NT2/D1 (cell line): ENCODE data around the gene TMEM92.

Experiments
- DNase-seq: peaks from one replicate; pipeline ENCODE4 v3.0.0-alpha.2; 2011; ENCODE audit warnings: low read depth, low spot score
- H3K27me3 ChIP-seq: 2 replicates; pipeline ENCODE4 v1.6.0; 2011; ENCODE audit warnings: mild to moderate bottlenecking; ENCODE audit not compliant: insufficient read length, insufficient read depth
- H3K36me3 ChIP-seq: 2 replicates; pipeline ENCODE4 v1.6.1; 2011; ENCODE audit warnings: mild to moderate bottlenecking, low read length, mixed read lengths; ENCODE audit not compliant: insufficient read depth, insufficient read length
- H3K4me1 ChIP-seq: 2 replicates; pipeline ENCODE4 v1.5.1; 2011; ENCODE audit not compliant: insufficient read depth, insufficient read length
- H3K4me3 ChIP-seq: 2 replicates; pipeline ENCODE4 v1.5.1; 2011; ENCODE audit warnings: low read depth; ENCODE audit not compliant: insufficient read length
- H3K9ac ChIP-seq: 2 replicates; pipeline ENCODE4 v1.6.0; 2011; ENCODE audit warnings: low read depth; ENCODE audit not compliant: insufficient read length
- H3K9me3 ChIP-seq: 2 replicates; pipeline ENCODE4 v1.5.1; 2011; ENCODE audit warnings: mild to moderate bottlenecking, low read length; ENCODE audit not compliant: insufficient read depth
- SUZ12 ChIP-seq: IDR thresholded peaks from 2 replicates; pipeline ENCODE4 v1.6.1; 2011; ENCODE audit not compliant: insufficient read length, insufficient read depth; ENCODE audit errors: extremely low read depth
- YY1 ChIP-seq: IDR thresholded peaks from 2 replicates; pipeline ENCODE4 v1.6.1; 2011; ENCODE audit not compliant: insufficient read length, insufficient read depth
- ZNF274 ChIP-seq: IDR thresholded peaks from 2 replicates; pipeline ENCODE4 v1.6.1; 2011; ENCODE audit warnings: mild to moderate bottlenecking, low read depth, low read length

Gene TMEM92

DNA sequence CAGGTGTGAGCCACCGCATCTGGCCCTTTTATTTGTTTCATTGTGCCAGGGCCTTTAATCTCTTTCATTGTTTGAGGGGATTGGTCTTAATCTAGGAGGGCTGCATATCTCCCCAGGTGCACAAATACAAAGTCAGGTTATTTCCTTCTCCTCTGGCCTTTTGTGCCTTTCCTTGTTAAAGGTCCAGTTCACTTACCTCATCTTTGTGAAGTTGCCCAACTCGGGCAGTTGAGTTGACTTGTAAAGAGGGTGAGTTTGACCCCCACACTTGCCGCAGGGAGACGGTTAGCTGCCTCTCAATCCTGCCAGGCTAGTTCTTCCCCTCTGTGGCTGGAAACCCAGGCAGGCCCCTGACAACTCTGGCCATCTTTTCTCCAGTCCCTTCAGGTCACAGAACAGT is 33.4 kb downstream of the TMEM92 start:
- no peak overlapping the region for H3K9ac ChIP-seq
- no peaks in the 10 kb centered on the region for H3K9me3 ChIP-seq
- peaks cover 6% of the 10 kb centered on the region for H3K27me3 ChIP-seq
- DNase-seq = no peak
- H3K4me1 ChIP-seq = peaks cover 7% of the 10 kb centered on the region
- TF ChIP-seq YY1 = no peak
- TF ChIP-seq SUZ12 = no peak
- no peak for TF ChIP-seq ZNF274
- H3K36me3 ChIP-seq = no peaks in the 10 kb centered on the region
- H3K4me3 ChIP-seq = no peak overlapping the region

DNA sequence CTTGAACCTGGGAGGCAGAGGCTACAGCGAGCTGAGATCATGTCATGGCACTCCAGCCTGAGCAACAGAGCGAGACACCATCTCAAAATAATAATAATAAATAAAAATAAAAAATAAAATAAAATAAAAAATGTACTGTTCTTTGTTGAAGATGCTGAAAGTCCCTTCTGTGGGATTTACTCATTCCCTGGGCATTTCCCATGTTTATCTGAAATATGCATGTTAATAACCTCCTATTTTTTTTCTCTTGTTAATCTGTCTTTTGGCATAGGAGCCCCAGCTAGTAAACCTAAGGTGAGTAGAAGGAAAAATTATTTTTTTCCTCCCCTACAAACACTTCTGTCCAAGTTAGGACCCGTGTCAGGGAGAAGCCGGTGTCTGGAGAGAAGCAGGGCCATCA is 34.4 kb downstream of the TMEM92 start:
- H3K9me3 ChIP-seq = no peaks in the 10 kb centered on the region
- no peak overlapping the region for H3K4me3 ChIP-seq
- peaks cover 9% of the 10 kb centered on the region for H3K27me3 ChIP-seq
- no peak for DNase-seq
- TF ChIP-seq SUZ12 (no peak), ZNF274 (no peak), YY1 (no peak)
- peaks cover under 1% of the 10 kb centered on the region for H3K4me1 ChIP-seq
- H3K36me3 ChIP-seq = no peaks in the 10 kb centered on the region
- H3K9ac ChIP-seq = no peak overlapping the region

DNA sequence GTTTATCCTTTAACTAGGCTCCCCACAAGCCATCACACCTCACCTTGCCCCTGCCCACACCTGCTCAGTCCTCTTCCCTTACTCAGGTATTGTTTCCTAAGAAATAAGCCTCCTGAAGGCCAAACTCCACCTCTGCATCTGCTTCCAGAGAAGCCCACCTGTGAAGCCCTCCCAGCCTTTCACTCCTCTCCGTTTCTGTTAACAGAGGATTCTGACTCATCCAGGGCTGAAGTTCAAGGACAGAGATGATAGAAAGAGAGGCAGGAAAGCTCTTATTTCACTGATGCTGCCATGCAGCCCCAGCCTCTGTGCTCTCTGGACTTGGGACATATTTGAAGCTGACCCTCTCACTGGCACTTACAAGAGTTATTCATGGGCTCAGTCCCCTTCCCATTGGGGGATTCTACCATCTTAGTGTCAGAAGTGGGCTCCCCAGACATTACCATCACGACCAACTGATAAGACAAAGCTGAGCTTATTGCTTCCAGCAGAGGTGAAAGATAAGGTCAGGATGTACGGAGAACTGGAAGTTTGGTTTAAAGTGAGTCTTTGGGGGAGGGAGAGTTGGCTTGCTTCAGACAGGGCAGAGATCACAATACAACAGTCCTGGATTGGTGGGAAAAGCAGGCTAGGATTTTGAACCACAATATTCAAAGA is 36.3 kb downstream of the TMEM92 start:
- H3K36me3 ChIP-seq = no peaks in the 10 kb centered on the region
- DNase-seq = no peak

DNA sequence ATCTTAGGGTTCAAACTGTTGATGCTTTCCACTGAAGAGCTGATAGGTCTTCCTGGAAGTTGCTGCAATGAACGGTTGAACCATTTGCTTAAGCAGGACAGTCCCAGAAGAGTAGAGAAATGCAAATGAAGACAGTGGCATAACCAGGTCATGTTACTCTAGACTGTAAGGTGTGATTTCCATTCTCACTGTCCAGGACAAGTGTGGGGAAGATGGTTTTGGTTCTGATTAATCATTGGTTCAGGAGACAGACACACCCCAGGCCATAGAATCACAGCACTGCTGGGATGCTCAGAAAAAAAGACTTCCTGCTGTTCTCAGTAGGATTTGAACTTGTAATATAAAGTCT is 36.8 kb downstream of the TMEM92 start:
- Histone ChIP-seq H3K9me3 (no peaks in the 10 kb centered on the region; the same call in 1 of the 2 replicates), H3K4me1 (no peaks in the 10 kb centered on the region), H3K9ac (no peak overlapping the region), H3K27me3 (peaks cover 3% of the 10 kb centered on the region), H3K36me3 (no peaks in the 10 kb centered on the region), H3K4me3 (no peak overlapping the region)
- DNase-seq = no peak
- no peak for TF ChIP-seq YY1

More for the DNA sequence above, 36.3 kb downstream of the TMEM92 start:
- H3K27me3 ChIP-seq = peaks cover 3% of the 10 kb centered on the region
- H3K9ac ChIP-seq = no peak overlapping the region
- TF ChIP-seq ZNF274 = no peak
- no peaks in the 10 kb centered on the region for H3K4me1 ChIP-seq
- no peak overlapping the region for H3K4me3 ChIP-seq
- H3K9me3 ChIP-seq = no peaks in the 10 kb centered on the region; the same call in 1 of the 2 replicates

DNA sequence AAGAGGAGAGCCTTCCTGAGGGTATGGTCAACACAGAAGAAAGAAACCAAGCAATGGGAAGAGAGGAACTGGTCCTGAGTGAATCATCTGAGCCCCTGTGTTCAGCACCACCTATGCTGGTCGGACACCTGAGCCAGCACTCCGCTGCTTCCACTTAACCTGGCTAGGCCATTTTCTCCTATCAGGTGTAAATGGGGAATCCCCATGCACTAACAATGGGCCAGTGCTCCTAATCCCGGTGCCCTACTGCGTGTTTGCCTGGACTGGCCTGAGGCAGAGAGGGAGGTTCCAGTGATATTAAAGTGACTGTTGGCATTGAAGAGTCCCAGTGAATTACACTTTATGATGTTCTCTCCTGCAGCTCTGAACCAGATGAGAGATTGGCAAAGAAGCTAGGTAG is 37.2 kb downstream of the TMEM92 start:
- Histone ChIP-seq H3K4me1 (no peaks in the 10 kb centered on the region), H3K9me3 (no peaks in the 10 kb centered on the region; the same call in 1 of the 2 replicates), H3K36me3 (no peaks in the 10 kb centered on the region), H3K4me3 (no peak overlapping the region), H3K9ac (no peak overlapping the region), H3K27me3 (peaks cover 3% of the 10 kb centered on the region)
- no peak for DNase-seq
- TF ChIP-seq ZNF274 (no peak), SUZ12 (no peak), YY1 (no peak)

DNA sequence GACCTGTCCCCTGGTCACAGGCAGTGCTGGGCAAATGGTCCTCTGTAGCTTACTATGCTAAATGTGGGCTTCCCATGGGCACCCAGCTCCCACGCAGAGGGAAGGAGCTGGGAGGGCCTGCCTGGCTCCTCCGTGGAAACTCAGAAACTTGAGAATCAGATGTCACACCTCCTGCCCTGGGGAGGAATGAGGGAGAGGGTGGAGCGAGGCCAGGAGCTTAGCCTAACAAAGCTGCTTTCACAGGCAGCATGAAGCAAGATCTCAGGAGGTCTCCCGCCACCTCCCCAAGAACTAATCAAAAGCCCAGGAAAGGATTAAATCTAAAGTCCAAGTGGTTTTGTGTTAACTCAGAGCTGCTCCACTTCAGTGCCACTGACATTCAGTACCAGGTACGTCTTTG is 38.0 kb downstream of the TMEM92 start:
- no peak overlapping the region for H3K9ac ChIP-seq
- peaks cover 3% of the 10 kb centered on the region for H3K27me3 ChIP-seq
- no peaks in the 10 kb centered on the region for H3K4me1 ChIP-seq
- no peak overlapping the region for H3K4me3 ChIP-seq
- no peak for TF ChIP-seq YY1
- TF ChIP-seq SUZ12 = no peak
- no peaks in the 10 kb centered on the region; the same call in 1 of the 2 replicates for H3K9me3 ChIP-seq
- no peak for DNase-seq
- no peaks in the 10 kb centered on the region for H3K36me3 ChIP-seq

DNA sequence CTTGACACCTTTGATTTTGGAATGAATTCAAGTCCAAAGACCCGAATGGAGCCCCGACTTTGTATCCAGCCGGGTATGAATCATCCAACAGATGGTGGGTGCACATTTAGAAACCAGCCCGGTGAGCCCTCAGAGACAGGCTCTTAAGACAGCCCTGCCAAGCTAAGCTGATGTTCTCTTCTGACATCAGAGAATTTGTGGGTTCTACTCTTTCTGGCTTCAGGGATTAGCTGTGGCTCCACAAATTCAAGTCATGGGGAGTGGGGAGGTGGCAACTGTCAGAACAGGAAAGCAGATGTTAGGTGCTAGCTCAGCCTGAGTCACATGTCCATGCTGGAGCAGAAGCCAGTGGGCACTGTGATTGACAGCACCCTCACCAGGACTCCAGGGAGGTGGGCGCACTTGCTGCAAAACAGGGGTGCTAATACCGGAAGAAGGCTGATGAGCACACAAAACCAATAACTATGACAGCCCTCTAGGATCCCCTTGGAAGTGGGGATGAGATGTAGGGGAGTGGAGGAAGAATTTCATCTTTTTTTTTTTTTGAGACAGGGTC is 40.3 kb downstream of the TMEM92 start:
- TF ChIP-seq ZNF274 (no peak), YY1 (no peak), SUZ12 (no peak)
- Histone ChIP-seq H3K4me1 (peaks cover 8% of the 10 kb centered on the region), H3K4me3 (no peak overlapping the region), H3K9ac (no peak overlapping the region), H3K27me3 (peaks cover 3% of the 10 kb centered on the region), H3K36me3 (no peaks in the 10 kb centered on the region), H3K9me3 (no peaks in the 10 kb centered on the region; the same call in 1 of the 2 replicates)
- no peak for DNase-seq
